OCI-LY3 (cell line): Measurements from ENCODE around the gene RNFT1.

Experiments
- H2AFZ ChIP-seq: fragments of 200-600, 300-600 bp; shearing (Covaris generic); 2 replicates; pipeline ENCODE4 v1.6.0; 2014; ENCODE audit warnings: antibody characterized with exemption, low read depth, low read length
- H3K27ac ChIP-seq: fragments of 200-600, 300-600 bp; sonication (generic); 2 replicates; pipeline ENCODE4 v1.5.1; 2014; ENCODE audit warnings: mild to moderate bottlenecking, low read length, moderate library complexity, mixed read lengths
- H3K27me3 ChIP-seq: fragments of 200-600, 300-600 bp; sonication (generic); 2 replicates; pipeline ENCODE4 v1.6.1; 2014; ENCODE audit warnings: low read depth, low read length, mixed read lengths
- H3K36me3 ChIP-seq: fragments of 200-600, 300-600 bp; sonication (generic); replicated peaks from 2 replicates; pipeline ENCODE3; 2014; ENCODE audit warnings: low read depth, low read length, mixed read lengths
- H3K4me1 ChIP-seq: fragments of 300-600, 200-600 bp; sonication (generic); 2 replicates; pipeline ENCODE4 v1.6.1; 2014; ENCODE audit warnings: low read length, mixed read lengths
- H3K4me2 ChIP-seq: fragments of 200-600, 300-600 bp; sonication (generic); 2 replicates; pipeline ENCODE4 v1.6.1; 2014; ENCODE audit warnings: low read length, mixed read lengths
- H3K4me3 ChIP-seq: fragments of 300-600, 200-600 bp; sonication (generic); 2 replicates; pipeline ENCODE4 v1.5.1; 2014; ENCODE audit warnings: antibody characterized with exemption, mild to moderate bottlenecking, low read length, moderate library complexity
- H3K79me2 ChIP-seq: fragments of 300-600, 200-600 bp; shearing (Covaris generic); 2 replicates; pipeline ENCODE4 v1.6.1; 2014; ENCODE audit warnings: mild to moderate bottlenecking, low read length, mixed read lengths
- H3K9ac ChIP-seq: fragments of 300-600, 200-600 bp; shearing (Covaris generic); 2 replicates; pipeline ENCODE4 v1.6.0; 2014; ENCODE audit warnings: mild to moderate bottlenecking, low read length, moderate library complexity
- H3K9me3 ChIP-seq: fragments of 200-600, 300-600 bp; shearing (Covaris generic); 2 replicates; pipeline ENCODE4 v1.6.1; 2014; ENCODE audit warnings: low read length, mixed read lengths; ENCODE audit not compliant: insufficient read depth
- H4K20me1 ChIP-seq: fragments of 200-600, 300-600 bp; sonication (generic); 2 replicates; pipeline ENCODE4 v1.6.1; 2016; ENCODE audit warnings: low read length, mixed read lengths; ENCODE audit not compliant: insufficient read depth
- EZH2phosphoT487 ChIP-seq: fragments of 200-600 bp; shearing (Covaris generic); IDR thresholded peaks from 2 replicates; pipeline ENCODE4 v1.6.1; 2018; ENCODE audit warnings: antibody characterized with exemption, mixed run types, low read depth
- TF ChIP-seq, protein P1 (sequence below): fragments of 200-600, 300-600 bp; sonication (generic); IDR thresholded peaks from 2 replicates; pipeline ENCODE4 v1.5.1; 2014; ENCODE audit warnings: antibody characterized with exemption, low read length, low read depth

The RNFT1 gene

DNA sequence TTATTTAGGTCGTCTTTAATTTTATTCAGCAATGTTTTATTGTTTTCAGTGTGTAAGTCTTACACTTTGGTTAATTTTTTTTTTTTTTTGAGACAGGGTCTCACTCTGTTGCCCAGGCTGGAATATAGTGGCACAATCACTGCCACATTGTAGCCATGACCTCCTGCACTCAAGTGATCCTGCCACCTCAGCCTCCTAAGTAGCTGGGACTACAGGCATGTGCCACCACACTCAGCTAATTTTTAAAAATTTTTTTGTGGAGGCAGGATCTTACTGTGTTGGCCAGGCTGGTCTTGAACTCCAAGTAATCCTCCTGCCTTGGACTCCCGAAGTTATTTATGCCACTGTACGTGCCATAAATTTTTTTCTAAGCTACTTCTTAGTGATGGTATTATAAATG is 57.1 kb downstream of the RNFT1 start:
- Histone ChIP-seq H4K20me1 (0 out of 2 replicates have a peak, but pooled peaks cover 2% of the 10 kb centered on the region), H3K27me3 (no peaks in the 10 kb centered on the region), H3K79me2 (peaks cover 68% of the 10 kb centered on the region), H3K4me2 (no peak overlapping the region), H3K36me3 (peaks cover 10% of the 10 kb centered on the region), H3K4me1 (no peaks in the 10 kb centered on the region), H3K27ac (no peak overlapping the region), H3K9me3 (no peaks in the 10 kb centered on the region), H2AFZ (no peak overlapping the region), H3K9ac (no peak overlapping the region), H3K4me3 (no peak overlapping the region)
- TF ChIP-seq EZH2phosphoT487: no peak
- TF ChIP-seq, protein P1, sequence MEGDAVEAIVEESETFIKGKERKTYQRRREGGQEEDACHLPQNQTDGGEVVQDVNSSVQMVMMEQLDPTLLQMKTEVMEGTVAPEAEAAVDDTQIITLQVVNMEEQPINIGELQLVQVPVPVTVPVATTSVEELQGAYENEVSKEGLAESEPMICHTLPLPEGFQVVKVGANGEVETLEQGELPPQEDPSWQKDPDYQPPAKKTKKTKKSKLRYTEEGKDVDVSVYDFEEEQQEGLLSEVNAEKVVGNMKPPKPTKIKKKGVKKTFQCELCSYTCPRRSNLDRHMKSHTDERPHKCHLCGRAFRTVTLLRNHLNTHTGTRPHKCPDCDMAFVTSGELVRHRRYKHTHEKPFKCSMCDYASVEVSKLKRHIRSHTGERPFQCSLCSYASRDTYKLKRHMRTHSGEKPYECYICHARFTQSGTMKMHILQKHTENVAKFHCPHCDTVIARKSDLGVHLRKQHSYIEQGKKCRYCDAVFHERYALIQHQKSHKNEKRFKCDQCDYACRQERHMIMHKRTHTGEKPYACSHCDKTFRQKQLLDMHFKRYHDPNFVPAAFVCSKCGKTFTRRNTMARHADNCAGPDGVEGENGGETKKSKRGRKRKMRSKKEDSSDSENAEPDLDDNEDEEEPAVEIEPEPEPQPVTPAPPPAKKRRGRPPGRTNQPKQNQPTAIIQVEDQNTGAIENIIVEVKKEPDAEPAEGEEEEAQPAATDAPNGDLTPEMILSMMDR: no peak

- H3K9ac ChIP-seq: no peak overlapping the region
- TF ChIP-seq, protein P1: no peak
- TF ChIP-seq EZH2phosphoT487: no peak
- no peak overlapping the region for H2AFZ ChIP-seq
- peaks cover 95% of the 10 kb centered on the region for H3K79me2 ChIP-seq
- H3K4me2 ChIP-seq: no peak overlapping the region
- no peaks in the 10 kb centered on the region for H3K36me3 ChIP-seq
- no peaks in the 10 kb centered on the region for H3K4me1 ChIP-seq
- no peaks in the 10 kb centered on the region for H3K27me3 ChIP-seq
- no peaks in the 10 kb centered on the region for H3K9me3 ChIP-seq
- peaks cover 8% of the 10 kb centered on the region; the same call in 1 of the 2 replicates for H4K20me1 ChIP-seq
- H3K4me3 ChIP-seq: no peak overlapping the region
- no peak overlapping the region for H3K27ac ChIP-seq
Observed at GRCh38 chr17:59903455-59903854, 61.1 kb downstream of the RNFT1 start.
